Spleen (tissue), 7 donors: Measurements from ENCODE around the gene RPS13.

ENCODE experiments used
- POLR2A ChIP-seq, 3 donors: fragments of 450-650 bp; IDR thresholded peaks; one replicate each; pipeline ENCODE4 v1.5.1; 2017; ENCODE audit warnings: antibody characterized with exemption in 3 of 3, mild to moderate bottlenecking in 1 of 3
- POLR2AphosphoS5 ChIP-seq, 3 donors: sonication (generic); formaldehyde crosslinking; IDR thresholded peaks; one replicate each; pipeline ENCODE4 v1.5.1; 2017; ENCODE audit warnings: antibody characterized with exemption in 3 of 3
- TF ChIP-seq, protein P1 (sequence below), 11 experiments: fragments of 200-600 bp in 7 of 11; fragments of 450-650 bp in 4 of 11; sonication (generic) in 4 of 11; IDR thresholded peaks in 8 of 11; conservative IDR thresholded peaks in 3 of 11; 1 replicate in 7 of 11; 2 replicates in 4 of 11; pipeline versions ENCODE4 v1.4.0 to v1.8.0; 2016 to 2021; ENCODE audit warnings: antibody characterized with exemption in 11 of 11, inconsistent platforms in 4 of 11, mild to moderate bottlenecking in 1 of 11
- donor health status: DM: no; HTN: no; CAD: no; lungs with moderate emphysema.
- donor health status: DM: no; HTN: no; CAD: no.
- donor health status: DM: no; HTN: no; CAD: no.

DNA sequence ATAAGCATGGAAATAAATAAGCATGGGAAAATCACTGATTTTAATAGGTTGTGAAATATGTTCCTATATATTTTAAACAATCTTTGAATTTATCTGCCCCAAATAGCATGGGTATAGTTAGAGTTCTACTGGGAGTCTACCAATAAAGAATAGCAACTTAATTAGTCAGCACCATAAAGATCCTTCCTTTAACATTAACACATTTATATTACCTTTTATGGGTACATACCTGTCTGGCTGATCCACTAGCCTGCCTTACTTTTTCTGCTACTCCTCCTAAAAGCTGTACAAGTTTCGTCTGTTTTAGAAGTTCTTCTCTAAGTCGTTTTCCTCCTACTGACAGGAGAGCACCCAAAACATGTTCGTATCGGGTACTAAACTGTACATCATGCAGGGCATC is 39.8 kb upstream of the RPS13 start:
- TF ChIP-seq POLR2AphosphoS5 (IDR thresholded peaks at IDR 0.05): no peak
- TF ChIP-seq, protein P1, sequence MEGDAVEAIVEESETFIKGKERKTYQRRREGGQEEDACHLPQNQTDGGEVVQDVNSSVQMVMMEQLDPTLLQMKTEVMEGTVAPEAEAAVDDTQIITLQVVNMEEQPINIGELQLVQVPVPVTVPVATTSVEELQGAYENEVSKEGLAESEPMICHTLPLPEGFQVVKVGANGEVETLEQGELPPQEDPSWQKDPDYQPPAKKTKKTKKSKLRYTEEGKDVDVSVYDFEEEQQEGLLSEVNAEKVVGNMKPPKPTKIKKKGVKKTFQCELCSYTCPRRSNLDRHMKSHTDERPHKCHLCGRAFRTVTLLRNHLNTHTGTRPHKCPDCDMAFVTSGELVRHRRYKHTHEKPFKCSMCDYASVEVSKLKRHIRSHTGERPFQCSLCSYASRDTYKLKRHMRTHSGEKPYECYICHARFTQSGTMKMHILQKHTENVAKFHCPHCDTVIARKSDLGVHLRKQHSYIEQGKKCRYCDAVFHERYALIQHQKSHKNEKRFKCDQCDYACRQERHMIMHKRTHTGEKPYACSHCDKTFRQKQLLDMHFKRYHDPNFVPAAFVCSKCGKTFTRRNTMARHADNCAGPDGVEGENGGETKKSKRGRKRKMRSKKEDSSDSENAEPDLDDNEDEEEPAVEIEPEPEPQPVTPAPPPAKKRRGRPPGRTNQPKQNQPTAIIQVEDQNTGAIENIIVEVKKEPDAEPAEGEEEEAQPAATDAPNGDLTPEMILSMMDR (IDR thresholded peaks at IDR 0.05 in 8 of 11, conservative IDR thresholded peaks at IDR 0.05 in 3 of 11): no peak
- no peak for TF ChIP-seq POLR2A (IDR thresholded peaks at IDR 0.05)
